ENCODE measurements around the gene NPAT. TPM values are rescaled to one million over a fixed set of nuclear protein-coding genes. Genes with fewer than 3 reads are reported as not detected.

Gene NPAT
- total and polyA plus RNA-seq, 2 of the 4 experiments (the other 2 are of a cell fraction): 3.1 to 10.6 TPM

DNA sequence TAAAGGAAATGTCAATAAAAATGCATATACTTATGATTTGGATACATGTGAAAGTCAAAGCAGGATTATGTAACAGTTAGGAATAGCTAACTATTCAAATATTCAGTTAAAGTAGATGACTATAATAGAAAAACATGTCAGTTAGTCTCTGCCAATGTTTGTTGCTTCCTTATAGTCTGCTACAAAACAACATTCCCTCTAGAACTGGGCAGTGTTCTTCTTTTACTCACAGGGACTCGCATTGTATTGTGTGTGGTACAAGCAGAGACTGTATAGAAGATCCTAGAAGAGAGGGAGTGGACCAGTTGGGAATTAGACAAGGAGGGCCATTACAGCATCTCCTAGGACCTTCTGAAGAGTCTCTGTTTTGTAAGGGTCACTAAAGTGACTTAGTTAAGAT is 90.4 kb downstream of the NPAT start:
- H2BK20ac ChIP-seq (ENCODE audit: low read depth, low read length): no peak overlapping the region
- no peak for TF ChIP-seq RAD21 (IDR thresholded peaks at IDR 0.05; ENCODE audit: low read length)
- TF ChIP-seq, protein P1, sequence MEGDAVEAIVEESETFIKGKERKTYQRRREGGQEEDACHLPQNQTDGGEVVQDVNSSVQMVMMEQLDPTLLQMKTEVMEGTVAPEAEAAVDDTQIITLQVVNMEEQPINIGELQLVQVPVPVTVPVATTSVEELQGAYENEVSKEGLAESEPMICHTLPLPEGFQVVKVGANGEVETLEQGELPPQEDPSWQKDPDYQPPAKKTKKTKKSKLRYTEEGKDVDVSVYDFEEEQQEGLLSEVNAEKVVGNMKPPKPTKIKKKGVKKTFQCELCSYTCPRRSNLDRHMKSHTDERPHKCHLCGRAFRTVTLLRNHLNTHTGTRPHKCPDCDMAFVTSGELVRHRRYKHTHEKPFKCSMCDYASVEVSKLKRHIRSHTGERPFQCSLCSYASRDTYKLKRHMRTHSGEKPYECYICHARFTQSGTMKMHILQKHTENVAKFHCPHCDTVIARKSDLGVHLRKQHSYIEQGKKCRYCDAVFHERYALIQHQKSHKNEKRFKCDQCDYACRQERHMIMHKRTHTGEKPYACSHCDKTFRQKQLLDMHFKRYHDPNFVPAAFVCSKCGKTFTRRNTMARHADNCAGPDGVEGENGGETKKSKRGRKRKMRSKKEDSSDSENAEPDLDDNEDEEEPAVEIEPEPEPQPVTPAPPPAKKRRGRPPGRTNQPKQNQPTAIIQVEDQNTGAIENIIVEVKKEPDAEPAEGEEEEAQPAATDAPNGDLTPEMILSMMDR (conservative IDR thresholded peaks at IDR 0.05; ENCODE audit: low read depth, low read length): no peak
- no peak for TF ChIP-seq BHLHE40 (IDR thresholded peaks at IDR 0.05; ENCODE audit: low read depth, low read length)
- no peak for TF ChIP-seq SMC3 (IDR thresholded peaks at IDR 0.05; ENCODE audit: low read depth, low read length)
- TF ChIP-seq NFE2L2 (IDR thresholded peaks at IDR 0.05; ENCODE audit: low read depth, low read length): no peak
- no peak for TF ChIP-seq POLR2A (IDR thresholded peaks at IDR 0.05; ENCODE audit: low read depth, low read length)
- TF ChIP-seq CHD1 (IDR thresholded peaks at IDR 0.05; ENCODE audit: low read depth, low read length): no peak
- TF ChIP-seq RFX5 (IDR thresholded peaks at IDR 0.05; ENCODE audit: low read depth, low read length): no peak
- no peak for TF ChIP-seq MAZ (IDR thresholded peaks at IDR 0.05; ENCODE audit: borderline replicate concordance, low read depth, low read length)
- no peak for TF ChIP-seq FOS (IDR thresholded peaks at IDR 0.05; ENCODE audit: low read depth, low read length)
- no peak for TF ChIP-seq RCOR1 (IDR thresholded peaks at IDR 0.05; ENCODE audit: insufficient replicate concordance, low read length)
- TF ChIP-seq CEBPB (IDR thresholded peaks at IDR 0.05; ENCODE audit: low read depth, low read length): no peak
- TF ChIP-seq, protein P2, sequence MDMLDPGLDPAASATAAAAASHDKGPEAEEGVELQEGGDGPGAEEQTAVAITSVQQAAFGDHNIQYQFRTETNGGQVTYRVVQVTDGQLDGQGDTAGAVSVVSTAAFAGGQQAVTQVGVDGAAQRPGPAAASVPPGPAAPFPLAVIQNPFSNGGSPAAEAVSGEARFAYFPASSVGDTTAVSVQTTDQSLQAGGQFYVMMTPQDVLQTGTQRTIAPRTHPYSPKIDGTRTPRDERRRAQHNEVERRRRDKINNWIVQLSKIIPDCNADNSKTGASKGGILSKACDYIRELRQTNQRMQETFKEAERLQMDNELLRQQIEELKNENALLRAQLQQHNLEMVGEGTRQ (IDR thresholded peaks at IDR 0.05; ENCODE audit: low read depth, low read length): no peak
- TF ChIP-seq, protein P3, sequence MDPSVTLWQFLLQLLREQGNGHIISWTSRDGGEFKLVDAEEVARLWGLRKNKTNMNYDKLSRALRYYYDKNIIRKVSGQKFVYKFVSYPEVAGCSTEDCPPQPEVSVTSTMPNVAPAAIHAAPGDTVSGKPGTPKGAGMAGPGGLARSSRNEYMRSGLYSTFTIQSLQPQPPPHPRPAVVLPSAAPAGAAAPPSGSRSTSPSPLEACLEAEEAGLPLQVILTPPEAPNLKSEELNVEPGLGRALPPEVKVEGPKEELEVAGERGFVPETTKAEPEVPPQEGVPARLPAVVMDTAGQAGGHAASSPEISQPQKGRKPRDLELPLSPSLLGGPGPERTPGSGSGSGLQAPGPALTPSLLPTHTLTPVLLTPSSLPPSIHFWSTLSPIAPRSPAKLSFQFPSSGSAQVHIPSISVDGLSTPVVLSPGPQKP (IDR thresholded peaks at IDR 0.05; ENCODE audit: borderline replicate concordance, low read depth, low read length): no peak
- no peak for TF ChIP-seq MAFK (IDR thresholded peaks at IDR 0.05; ENCODE audit: low read depth, low read length)
- no peak for TF ChIP-seq MXI1 (IDR thresholded peaks at IDR 0.05; ENCODE audit: borderline replicate concordance, low read depth, low read length)
- no peak overlapping the region for H2BK5ac ChIP-seq (ENCODE audit: low read depth, low read length, poor library complexity, severe bottlenecking)
- H3K4me2 ChIP-seq (ENCODE audit: low read depth, low read length): no peak overlapping the region
- H3K9ac ChIP-seq (ENCODE audit: low read depth, low read length): no peak overlapping the region
- no peak overlapping the region for H3K14ac ChIP-seq (replicated peaks; ENCODE audit: low read depth, low read length)
- H2AK9ac ChIP-seq (replicated peaks; ENCODE audit: low read depth, low read length, poor library complexity): no peak overlapping the region
- intact Hi-C loops (cut with micrococcal nuclease) (no loop called here), in situ Hi-C loops (cut with MboI; ENCODE audit: low sequenced_read_pairs) (no loop called here), dilution Hi-C loops (cut with HindIII; ENCODE audit: low sequenced_read_pairs, unreplicated experiment) (no loop called here)
- no peak overlapping the region for H4K5ac ChIP-seq (ENCODE audit: low read depth, low read length)
- peaks cover 5% of the 10 kb centered on the region for H3K9me1 ChIP-seq (ENCODE audit: insufficient read depth, low read length)
- no peak overlapping the region for H2BK120ac ChIP-seq (ENCODE audit: low read depth, low read length)
- H3K36me3 ChIP-seq (ENCODE audit: control insufficient read depth, insufficient read depth, low read length): peaks cover 6% of the 10 kb centered on the region
- BruUV-seq (replicated peaks): no TSS peak
- no peak overlapping the region for H2BK15ac ChIP-seq (ENCODE audit: low read depth, low read length)
- no peaks in the 10 kb centered on the region for H3K4me1 ChIP-seq (ENCODE audit: control insufficient read depth, insufficient read depth, low read length)
- ATAC-seq (ENCODE audit: low read depth) (peak; percentile 35; the same call in 1 of the 2 replicates), DNase-seq (peak; percentile 8)
- H3K27me3 ChIP-seq (ENCODE audit: control insufficient read depth, insufficient read depth, low read length): no peaks in the 10 kb centered on the region
- H3K18ac ChIP-seq (ENCODE audit: low read depth, low read length): no peak overlapping the region
- no peak overlapping the region for H4K8ac ChIP-seq (ENCODE audit: low read depth in 2 of 2, low read length in 2 of 2)
- no peak overlapping the region for H3K27ac ChIP-seq (ENCODE audit: insufficient read depth, low read length)
- WGBS, 2 experiments (ENCODE audit: extremely low coverage in 2 of 2, insufficient read length in 1 of 2): no CpG with 5 or more reads among the region's 1 CpG
- ChIA-PET CTCF (no interaction called here), POLR2A (ENCODE audit: unreplicated experiment) (no interaction called here)
- H3K56ac ChIP-seq (ENCODE audit: extremely low read depth, insufficient read depth, low read length): no peak overlapping the region
- no peak overlapping the region for H4K91ac ChIP-seq (ENCODE audit: insufficient read depth, low read depth, low read length)
- H3K4me3 ChIP-seq (ENCODE audit: insufficient read depth, low read depth, low read length): no peak overlapping the region
- H3K23ac ChIP-seq (ENCODE audit: low read depth, low read length): no peak overlapping the region
- H4K20me1 ChIP-seq (ENCODE audit: insufficient read depth, low read length): no peaks in the 10 kb centered on the region
- no peak overlapping the region for H2AFZ ChIP-seq (replicated peaks; ENCODE audit: low read length, poor library complexity)
- H3K9me3 ChIP-seq (ENCODE audit: control insufficient read depth, insufficient read depth, low read length): no peaks in the 10 kb centered on the region
- peaks cover 4 to 21% of the 10 kb centered on the region in 2 experiments; a peak in 3 of 4 replicates for H3K79me1 ChIP-seq (ENCODE audit: low read depth in 1 of 2, low read length in 2 of 2)
- no peak overlapping the region for H2AK5ac ChIP-seq (ENCODE audit: low read depth, low read length)
- no peak overlapping the region for H3K4ac ChIP-seq (ENCODE audit: low read depth, low read length)
